HG03469 (cell line): ENCODE results near the gene CUL9.

Source experiments
- ATAC-seq: cut with Tn5 transposase; IDR thresholded peaks from one replicate; pipeline ENCODE4 v1.9.1; 2021; ENCODE audit warnings: mild to moderate bottlenecking, moderate library complexity, moderate number of reproducible peaks; ENCODE audit not compliant: unreplicated experiment

Gene CUL9

GRCh38 chr6:43226192-43226851 is 44.3 kb downstream of the CUL9 start:
- no peak for ATAC-seq

GRCh38 chr6:43228951-43229802 is 47.2 kb downstream of the CUL9 start, which contains the start of gene DNPH1:
Gene DNPH1, minus strand, starts transcription at chr6:43229481. Its CDS starts 25 bp downstream, at chr6:43229456.
- ATAC-seq, result peak; percentile 46

- no peak for ATAC-seq
These were observed 48.0 kb downstream of the CUL9 start for GRCh38 chr6:43229803-43230620.

- ATAC-seq, result no peak
These were observed 49.1 kb downstream of the CUL9 start for GRCh38 chr6:43231053-43231452.

- ATAC-seq, result no peak
These were observed 49.9 kb downstream of the CUL9 start for GRCh38 chr6:43231735-43232450.

GRCh38 chr6:43235841-43236240 is 53.8 kb downstream of the CUL9 start:
- ATAC-seq, result no peak

GRCh38 chr6:43239054-43239453 is 57.1 kb downstream of the CUL9 start:
- ATAC-seq, result no peak

GRCh38 chr6:43240950-43241349 is 59.0 kb downstream of the CUL9 start:
- no peak for ATAC-seq

- no peak for ATAC-seq
These were observed 59.5 kb downstream of the CUL9 start for GRCh38 chr6:43241446-43241845.

- ATAC-seq, result no peak
These were observed 61.1 kb downstream of the CUL9 start, which contains the start of gene TTBK1 for GRCh38 chr6:43242908-43243663. Gene TTBK1, plus strand, starts transcription at chr6:43243481. Its CDS starts 3,180 bp downstream, at chr6:43246661.

- ATAC-seq, result no peak
These were observed 61.8 kb downstream of the CUL9 start for GRCh38 chr6:43243664-43244321.

GRCh38 chr6:43246301-43247113 is 64.5 kb downstream of the CUL9 start:
- ATAC-seq, result peak; percentile 12

- ATAC-seq, result peak; percentile 68
These were observed 65.4 kb downstream of the CUL9 start for GRCh38 chr6:43247114-43247999.

GRCh38 chr6:43248101-43248500 is 66.1 kb downstream of the CUL9 start:
- ATAC-seq, result no peak

- no peak for ATAC-seq
These were observed 66.8 kb downstream of the CUL9 start for GRCh38 chr6:43248791-43249190.

GRCh38 chr6:43250992-43251373 is 69.0 kb downstream of the CUL9 start:
- ATAC-seq, result no peak

GRCh38 chr6:43253401-43253800 is 71.4 kb downstream of the CUL9 start:
- ATAC-seq, result no peak
